ENCODE measurements around the gene CATSPERB. TPM values are rescaled to one million over a fixed set of nuclear protein-coding genes. Genes with fewer than 3 reads are reported as not detected.
"Not testable (repeated sequence)": the region's sequence is repeated elsewhere in the genome, so short reads cannot be mapped to it uniquely, and the experiment has no call there.

Gene CATSPERB
- total and polyA plus RNA-seq, 2 donors from 2014 or later = 0.17 to 2.1 TPM

DNA sequence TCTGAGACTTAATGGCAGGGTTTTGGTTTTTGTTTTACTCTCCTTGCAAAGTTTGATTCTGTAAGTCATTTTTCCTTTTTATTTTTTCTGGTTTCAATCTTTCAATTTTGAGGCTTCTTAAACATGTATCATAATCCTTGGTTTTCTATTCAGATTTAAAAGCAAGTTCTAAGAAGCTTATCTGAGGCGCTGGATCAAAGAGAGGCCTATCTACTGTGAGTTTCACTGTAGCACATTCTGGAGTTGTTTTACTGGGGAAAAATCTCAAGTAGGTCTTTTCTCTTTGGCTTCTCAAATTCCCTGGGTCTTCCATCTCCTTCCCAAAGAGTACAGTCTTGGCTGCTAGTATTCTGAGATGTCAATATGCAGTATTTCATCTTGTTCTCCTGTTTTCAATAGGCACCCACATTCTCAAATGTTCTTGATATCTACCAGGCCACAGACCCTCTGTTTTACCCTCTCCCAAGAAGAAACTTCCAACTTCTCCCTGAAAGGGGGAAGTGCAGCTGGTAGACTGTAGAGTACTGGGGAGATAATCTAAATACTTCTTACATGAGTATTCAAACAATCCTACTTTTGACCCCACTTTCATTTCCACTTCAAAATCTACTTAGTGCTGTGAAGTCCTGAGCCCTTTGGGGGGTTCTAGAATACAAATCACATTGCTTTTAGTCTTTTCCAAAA lies 10.9 kb upstream of the CATSPERB start:
- Histone ChIP-seq H3K36me3 (ENCODE audit: control insufficient read depth in 2 of 3, insufficient read depth in 3 of 3, low read length in 3 of 3) (no peaks in the 10 kb centered on the region), H3K9ac (ENCODE audit: low read length in 3 of 3) (no peak overlapping the region), H3K4me3 (ENCODE audit: low read length in 3 of 3) (no peak overlapping the region), H3K4me1 (ENCODE audit: control insufficient read depth in 2 of 3, insufficient read depth in 2 of 3, low read depth in 1 of 3, low read length in 3 of 3) (peaks cover 0 to 2% (median 0%) of the 10 kb centered on the region in 3 donors), H3K27ac (ENCODE audit: low read depth in 2 of 2, low read length in 2 of 2) (no peak overlapping the region), H3K27me3 (ENCODE audit: control insufficient read depth, insufficient read depth, low read length) (no peaks in the 10 kb centered on the region), H3K9me3 (ENCODE audit: control insufficient read depth in 2 of 3, insufficient read depth in 1 of 3, low read length in 3 of 3) (no peaks in the 10 kb centered on the region)
- FAIRE-seq (no peak), DNase-seq (no peak)
- intact Hi-C loops (cut with DNase I) = no loop called here
- TF ChIP-seq, protein P1, sequence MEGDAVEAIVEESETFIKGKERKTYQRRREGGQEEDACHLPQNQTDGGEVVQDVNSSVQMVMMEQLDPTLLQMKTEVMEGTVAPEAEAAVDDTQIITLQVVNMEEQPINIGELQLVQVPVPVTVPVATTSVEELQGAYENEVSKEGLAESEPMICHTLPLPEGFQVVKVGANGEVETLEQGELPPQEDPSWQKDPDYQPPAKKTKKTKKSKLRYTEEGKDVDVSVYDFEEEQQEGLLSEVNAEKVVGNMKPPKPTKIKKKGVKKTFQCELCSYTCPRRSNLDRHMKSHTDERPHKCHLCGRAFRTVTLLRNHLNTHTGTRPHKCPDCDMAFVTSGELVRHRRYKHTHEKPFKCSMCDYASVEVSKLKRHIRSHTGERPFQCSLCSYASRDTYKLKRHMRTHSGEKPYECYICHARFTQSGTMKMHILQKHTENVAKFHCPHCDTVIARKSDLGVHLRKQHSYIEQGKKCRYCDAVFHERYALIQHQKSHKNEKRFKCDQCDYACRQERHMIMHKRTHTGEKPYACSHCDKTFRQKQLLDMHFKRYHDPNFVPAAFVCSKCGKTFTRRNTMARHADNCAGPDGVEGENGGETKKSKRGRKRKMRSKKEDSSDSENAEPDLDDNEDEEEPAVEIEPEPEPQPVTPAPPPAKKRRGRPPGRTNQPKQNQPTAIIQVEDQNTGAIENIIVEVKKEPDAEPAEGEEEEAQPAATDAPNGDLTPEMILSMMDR (IDR thresholded peaks at IDR 0.05; ENCODE audit: borderline replicate concordance, extremely low read depth, insufficient read depth) = no peak

DNA sequence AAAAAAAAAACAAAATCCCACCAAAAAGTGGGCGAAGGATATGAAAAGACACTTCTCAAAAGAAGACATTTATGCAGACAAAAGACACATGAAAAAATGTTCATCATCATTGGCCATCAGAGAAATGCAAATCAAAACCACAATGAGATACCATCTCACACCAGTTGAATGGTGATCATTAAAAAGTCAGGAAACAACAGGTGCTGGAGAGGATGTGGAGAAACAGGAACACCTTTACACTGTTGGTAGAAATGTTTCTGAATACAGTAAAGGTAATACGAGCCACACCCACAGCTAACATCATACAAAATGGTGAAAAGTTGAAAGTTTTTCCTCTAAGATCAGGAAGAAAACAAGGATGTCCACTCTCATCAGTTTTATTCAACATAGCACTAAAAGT lies 8.0 kb upstream of the CATSPERB start:
- FAIRE-seq; H3K9me3 ChIP-seq (ENCODE audit: control insufficient read depth in 2 of 3, insufficient read depth in 1 of 3, low read length in 3 of 3); H3K4me1 ChIP-seq (ENCODE audit: control insufficient read depth in 2 of 3, insufficient read depth in 2 of 3, low read depth in 1 of 3, low read length in 3 of 3); H3K9ac ChIP-seq (ENCODE audit: low read length in 3 of 3); H3K27me3 ChIP-seq (ENCODE audit: control insufficient read depth, insufficient read depth, low read length); H3K27ac ChIP-seq (ENCODE audit: low read depth in 2 of 2, low read length in 2 of 2); H3K4me3 ChIP-seq (ENCODE audit: low read length in 3 of 3); intact Hi-C loops (cut with DNase I); H3K36me3 ChIP-seq (ENCODE audit: control insufficient read depth in 2 of 3, insufficient read depth in 3 of 3, low read length in 3 of 3); DNase-seq: not testable (repeated sequence)

DNA sequence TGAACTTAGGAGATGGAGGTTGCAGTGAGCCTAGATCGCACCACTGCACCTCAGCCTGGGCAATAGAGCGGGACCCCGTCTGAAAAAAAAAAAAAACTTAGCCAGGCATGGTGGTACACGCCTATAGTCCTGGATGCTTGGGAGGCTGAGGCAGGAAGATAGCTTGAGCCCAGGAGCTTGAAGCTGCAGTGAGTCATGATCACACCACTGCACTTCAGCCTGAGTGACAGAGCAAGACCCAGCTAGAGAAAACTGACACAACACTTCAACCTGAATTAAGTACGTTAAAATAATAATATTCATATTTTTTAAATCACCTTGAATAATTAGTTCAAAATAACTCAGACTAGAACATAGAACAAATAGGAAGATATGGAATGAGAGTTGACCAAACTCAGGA lies 5.7 kb upstream of the CATSPERB start:
- DNase-seq (no peak), FAIRE-seq (no peak)
- TF ChIP-seq, protein P1 (IDR thresholded peaks at IDR 0.05; ENCODE audit: borderline replicate concordance, extremely low read depth, insufficient read depth) = no peak
- Histone ChIP-seq H3K27me3 (ENCODE audit: control insufficient read depth, insufficient read depth, low read length) (no peaks in the 10 kb centered on the region), H3K4me3 (ENCODE audit: low read length in 3 of 3) (no peak overlapping the region), H3K9me3 (ENCODE audit: control insufficient read depth in 2 of 3, insufficient read depth in 1 of 3, low read length in 3 of 3) (no peaks in the 10 kb centered on the region), H3K9ac (ENCODE audit: low read length in 3 of 3) (no peak overlapping the region), H3K4me1 (ENCODE audit: control insufficient read depth in 2 of 3, insufficient read depth in 2 of 3, low read depth in 1 of 3, low read length in 3 of 3) (no peaks in the 10 kb centered on the region), H3K36me3 (ENCODE audit: control insufficient read depth in 2 of 3, insufficient read depth in 3 of 3, low read length in 3 of 3) (no peaks in the 10 kb centered on the region), H3K27ac (ENCODE audit: low read depth in 2 of 2, low read length in 2 of 2) (no peak overlapping the region)
- intact Hi-C loops (cut with DNase I) = no loop called here

DNA sequence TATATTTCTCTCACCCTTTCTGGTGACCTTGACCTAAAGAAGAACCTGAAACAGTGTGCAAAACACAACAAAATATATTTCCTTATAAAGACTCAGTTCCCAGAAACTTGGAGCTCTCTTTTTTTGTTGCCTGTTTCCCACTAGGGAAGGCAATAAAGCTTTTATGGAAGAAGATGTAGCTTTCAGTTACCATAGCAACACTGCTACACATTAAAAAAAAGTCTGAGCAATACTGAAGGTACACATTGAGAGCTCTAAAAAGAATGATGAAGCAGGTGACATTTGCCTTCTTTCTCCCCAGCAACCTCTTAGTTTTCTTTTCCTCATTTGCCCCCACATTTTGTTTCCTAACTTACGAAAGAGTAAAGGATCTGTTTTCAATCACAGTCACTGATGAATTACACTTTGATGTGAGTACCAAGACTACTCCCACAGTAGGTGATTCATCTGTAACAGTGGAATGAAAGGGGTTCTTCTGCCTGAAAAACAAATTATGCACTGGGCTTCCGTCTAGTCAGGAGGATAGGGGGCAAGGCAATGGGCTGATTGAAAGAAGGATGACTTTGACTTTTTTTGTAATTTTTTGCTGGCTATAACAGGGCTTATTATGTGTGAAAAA lies 1.1 kb upstream of the CATSPERB start:
- Histone ChIP-seq H3K9me3 (ENCODE audit: control insufficient read depth in 2 of 3, insufficient read depth in 1 of 3, low read length in 3 of 3) (no peaks in the 10 kb centered on the region), H3K4me1 (ENCODE audit: control insufficient read depth in 2 of 3, insufficient read depth in 2 of 3, low read depth in 1 of 3, low read length in 3 of 3) (no peaks in the 10 kb centered on the region), H3K27me3 (ENCODE audit: control insufficient read depth, insufficient read depth, low read length) (no peaks in the 10 kb centered on the region), H3K9ac (ENCODE audit: low read length in 3 of 3) (no peak overlapping the region), H3K27ac (ENCODE audit: low read depth in 2 of 2, low read length in 2 of 2) (no peak overlapping the region), H3K36me3 (ENCODE audit: control insufficient read depth in 2 of 3, insufficient read depth in 3 of 3, low read length in 3 of 3) (no peaks in the 10 kb centered on the region), H3K4me3 (ENCODE audit: low read length in 3 of 3) (no peak overlapping the region)
- intact Hi-C loops (cut with DNase I) = no loop called here
- FAIRE-seq (no peak), DNase-seq (peak in 2 of 5 donors; percentile 18 to 48)
- TF ChIP-seq, protein P1 (IDR thresholded peaks at IDR 0.05; ENCODE audit: borderline replicate concordance, extremely low read depth, insufficient read depth) = no peak
